IPS DF 19.7 (cell line): ENCODE results near the gene MATN1.

ENCODE experiments used
- DNase-seq: peaks from one replicate; pipeline ENCODE4 v3.0.0-alpha.2; 2013; ENCODE audit warnings: low read depth, low spot score

MATN1 gene

GRCh38 chr1:30758121-30758688 lies 34.8 kb upstream of the MATN1 start:
- DNase-seq: no peak

GRCh38 chr1:30757352-30758120 lies 34.2 kb upstream of the MATN1 start, which contains the start of gene LAPTM5:
TSS of gene LAPTM5 (minus strand) at chr1:30757774. CDS start at chr1:30757745, 29 bp downstream.
- DNase-seq: no peak

DNA sequence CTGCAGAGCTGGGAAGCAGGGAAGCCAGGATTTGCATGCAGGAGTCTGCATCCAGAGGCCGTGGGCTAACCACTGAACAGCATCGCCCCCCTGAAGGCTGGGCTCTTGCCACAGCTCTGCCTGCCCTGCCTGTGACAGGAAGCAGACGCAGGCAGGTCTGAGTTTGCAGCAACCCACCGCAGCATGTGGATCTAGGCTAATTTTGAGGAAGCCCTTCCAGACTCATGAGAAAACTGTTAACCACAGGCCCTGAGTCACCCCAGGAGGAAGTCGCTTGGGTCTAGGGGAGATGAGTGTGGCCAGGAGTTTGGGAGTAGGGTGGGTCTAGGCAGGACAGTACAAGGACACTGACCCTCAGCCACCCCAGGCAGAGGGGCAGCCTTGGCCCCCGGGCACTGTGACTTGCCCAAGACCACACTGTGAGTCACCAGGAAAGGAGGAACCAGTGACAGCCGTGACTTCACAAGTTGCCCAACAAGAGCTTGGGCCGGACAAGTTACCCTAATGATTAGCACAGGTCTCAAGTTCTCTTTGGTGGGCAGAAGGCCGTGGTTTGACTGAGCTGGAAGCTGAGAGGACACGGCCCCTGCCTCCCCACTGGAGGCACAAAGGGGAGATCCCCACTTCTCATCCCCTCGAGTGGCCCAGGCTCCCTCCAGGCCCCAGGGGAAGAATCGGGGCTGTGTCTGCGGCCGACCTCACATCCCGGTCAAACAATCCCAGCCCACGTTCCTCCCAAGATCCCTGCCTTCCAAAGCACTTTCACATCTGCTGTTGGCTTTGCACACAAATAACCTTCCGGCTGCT lies 33.4 kb upstream of the MATN1 start:
- DNase-seq: no peak

- DNase-seq: no peak
Measured at GRCh38 chr1:30756206-30756544, 32.8 kb upstream of the MATN1 start.

DNA sequence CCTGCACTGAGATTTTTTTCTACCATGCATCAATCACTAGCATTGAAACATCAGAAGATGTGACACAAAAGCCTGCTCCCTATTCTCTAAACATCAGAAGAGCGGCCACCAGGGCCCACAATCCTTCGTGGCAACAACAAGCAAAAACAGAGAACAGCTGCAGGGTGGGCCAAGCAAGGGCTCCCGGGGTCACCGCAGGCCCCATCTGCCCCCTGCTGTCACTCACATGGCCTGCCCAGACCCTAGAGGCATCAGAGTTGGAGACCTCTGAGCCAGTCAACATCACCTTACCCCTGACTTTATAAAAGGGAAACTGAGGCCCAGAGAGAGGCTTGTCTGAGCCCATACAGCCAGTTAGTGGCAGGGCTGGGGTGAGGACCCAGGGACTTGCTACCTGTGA lies 32.4 kb upstream of the MATN1 start:
- no peak for DNase-seq

- DNase-seq: no peak
Measured at GRCh38 chr1:30755334-30755733, 31.9 kb upstream of the MATN1 start.

DNA sequence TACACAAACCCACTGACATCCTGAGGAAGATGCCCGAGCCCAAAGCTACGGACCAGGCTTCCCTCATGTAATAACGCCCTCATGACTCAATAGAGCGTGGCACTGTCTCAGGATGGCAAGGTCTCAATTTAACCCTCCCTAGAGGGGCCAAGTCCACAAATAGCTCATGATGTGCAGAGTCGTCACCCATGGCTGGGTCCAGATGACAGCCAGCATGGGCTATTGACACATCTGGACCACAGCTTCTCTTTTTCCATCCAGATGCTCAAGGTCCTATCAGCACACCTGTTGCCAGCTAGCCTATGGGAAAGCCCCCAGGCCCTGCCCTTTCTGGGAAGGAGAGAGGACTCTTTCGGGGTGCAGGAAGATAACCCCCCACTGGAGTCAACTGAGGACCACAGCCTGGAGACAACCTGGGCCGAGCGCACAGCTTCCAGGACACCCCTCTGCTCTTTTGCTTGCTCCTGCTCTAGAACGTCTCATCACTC lies 31.3 kb upstream of the MATN1 start:
- DNase-seq: no peak

GRCh38 chr1:30753660-30754123 lies 30.3 kb upstream of the MATN1 start:
- no peak for DNase-seq

GRCh38 chr1:30753118-30753517 lies 29.7 kb upstream of the MATN1 start:
- DNase-seq: no peak

GRCh38 chr1:30752651-30752908 lies 29.2 kb upstream of the MATN1 start:
- no peak for DNase-seq

- no peak for DNase-seq
Measured at GRCh38 chr1:30751830-30752650, 28.7 kb upstream of the MATN1 start.

DNA sequence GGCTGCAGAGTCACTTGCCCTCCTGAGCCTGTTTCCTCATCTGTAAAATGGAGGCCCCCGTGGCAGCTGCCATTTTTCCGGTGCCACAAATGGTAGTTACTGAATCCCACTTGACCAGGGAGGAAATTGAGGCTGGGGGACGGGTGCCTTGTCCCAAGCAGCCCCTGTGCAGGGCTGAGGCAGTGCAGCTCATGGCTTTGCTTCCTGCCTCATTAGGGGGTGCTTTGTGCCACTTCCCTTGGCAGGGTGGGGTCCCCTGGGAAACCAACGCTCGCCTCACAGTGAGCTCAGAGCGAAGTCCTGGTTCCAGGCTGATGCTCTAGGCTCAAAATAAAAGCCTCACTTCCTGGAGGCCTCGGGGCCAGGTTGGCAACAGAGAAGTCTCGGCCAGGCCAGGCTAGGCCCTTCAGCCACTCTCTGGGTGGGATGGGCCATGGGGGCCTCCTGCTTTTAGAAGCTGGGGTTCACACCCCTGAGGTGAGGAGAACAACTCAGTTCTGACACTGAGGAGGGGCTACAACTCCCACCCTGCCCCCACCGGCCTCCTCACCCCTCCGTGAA lies 27.4 kb upstream of the MATN1 start:
- DNase-seq: no peak

DNA sequence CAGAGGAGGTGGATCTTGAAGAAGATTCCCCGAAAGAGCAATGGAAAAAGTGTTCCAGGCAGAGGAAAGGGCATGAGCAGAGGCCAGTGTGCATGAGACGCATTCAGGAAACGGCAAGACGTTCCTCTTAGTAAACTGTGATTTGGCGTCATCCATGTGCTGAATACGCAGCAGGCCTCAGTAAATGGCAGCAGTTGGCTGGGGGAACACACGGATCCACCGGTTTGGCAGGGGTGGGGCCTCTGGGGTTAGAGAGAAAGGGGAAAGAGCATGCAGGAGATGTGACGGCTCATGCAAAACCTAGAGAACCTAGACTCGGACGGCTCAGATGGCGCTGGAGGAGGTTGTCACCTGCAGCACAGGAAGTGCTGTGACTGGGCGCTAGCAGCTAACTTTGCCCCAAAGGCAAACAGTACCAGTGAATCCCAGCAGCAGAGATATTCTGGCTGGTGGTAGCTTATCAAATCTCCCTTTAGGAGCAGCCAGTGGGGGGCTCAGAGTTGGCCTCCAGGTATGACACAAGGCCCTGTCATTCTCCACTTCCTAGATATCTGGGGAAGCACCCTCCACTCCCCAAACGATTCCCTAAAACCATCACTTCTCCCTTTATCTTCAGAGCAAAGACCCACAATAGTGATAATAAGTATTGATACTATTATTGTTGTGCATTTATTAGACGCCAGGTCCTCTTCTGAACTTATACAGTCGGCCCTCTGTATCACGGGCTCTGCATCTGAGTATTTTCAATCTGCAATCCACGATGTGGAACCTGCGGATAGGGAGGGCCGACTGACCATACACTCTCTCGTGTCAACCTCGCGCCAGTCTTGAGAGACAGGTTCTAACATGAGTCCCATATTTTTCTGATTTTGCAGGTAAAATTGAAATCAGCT lies 26.6 kb upstream of the MATN1 start:
- no peak for DNase-seq

- no peak for DNase-seq
Measured at GRCh38 chr1:30748699-30749401, 25.5 kb upstream of the MATN1 start.

DNA sequence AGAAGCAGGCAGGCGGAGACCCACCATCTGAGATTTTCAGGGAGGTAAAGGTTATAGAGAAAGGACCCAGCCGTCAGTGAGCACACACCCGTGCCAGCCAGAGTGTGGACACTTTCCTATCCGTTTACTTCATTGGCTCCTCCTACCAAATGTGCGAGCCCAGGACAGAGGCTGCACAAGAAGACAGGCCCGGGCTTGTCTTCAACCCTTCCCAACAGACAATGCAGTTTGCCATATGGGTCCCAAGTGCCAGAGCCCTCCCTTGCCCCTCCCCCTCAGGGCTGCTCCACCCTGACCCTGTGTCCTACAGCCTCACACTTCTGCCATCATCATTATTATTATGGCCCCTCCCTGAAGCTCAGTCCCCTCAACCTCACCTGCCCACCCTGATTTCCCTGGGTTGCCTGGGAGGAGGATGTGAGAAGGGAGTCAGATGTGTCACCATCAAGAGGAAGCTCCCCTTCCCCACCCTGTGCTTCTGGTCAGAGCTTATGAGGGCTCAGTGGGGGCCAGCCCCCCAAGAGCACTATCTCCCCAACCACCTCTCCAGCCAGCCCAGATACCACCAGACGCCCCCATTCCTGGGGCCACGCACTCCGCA lies 24.8 kb upstream of the MATN1 start:
- no peak for DNase-seq

- DNase-seq: no peak
Measured at GRCh38 chr1:30747033-30748008, 23.9 kb upstream of the MATN1 start.

GRCh38 chr1:30746212-30747032 lies 23.0 kb upstream of the MATN1 start:
- no peak for DNase-seq
